ENCODE data around the gene SKI.

Gene SKI

GRCh38 chr1:2312160-2312514, 84.0 kb downstream of the SKI start:
- 82% methylated on average over 4 of the region's 10 CpGs for WGBS (ENCODE audit: insufficient coverage)
- no peaks in the 10 kb centered on the region for H3K27me3 ChIP-seq (replicated peaks in 2 of 5; ENCODE audit: control insufficient read depth in 4 of 5, insufficient read depth in 5 of 5, low read length in 4 of 5)
- H3K4me3 ChIP-seq (ENCODE audit: control insufficient read depth in 1 of 7, extremely low read depth in 1 of 7, insufficient read depth in 4 of 7, low read depth in 2 of 7, low read length in 6 of 7), result no peak overlapping the region
- peaks cover 3 to 18% (median 15%) of the 10 kb centered on the region in 4 experiments for H3K36me3 ChIP-seq (ENCODE audit: control insufficient read depth in 4 of 4, insufficient read depth in 4 of 4, low read length in 3 of 4)
- peaks cover 0 to 55% (median 54%) of the 10 kb centered on the region in 4 experiments for H3K4me1 ChIP-seq (ENCODE audit: control extremely low read depth in 1 of 4, control insufficient read depth in 4 of 4, insufficient read depth in 4 of 4, low read length in 3 of 4)
- CTCF ChIA-PET, result interaction anchor here (0.7 to 2.1 kb wide), 9 partner anchors 9 to 117 kb away, joined by 3 to 17 read pairs (median 4); partner anchors contain the start of gene FAAP20
- no peak for DNase-seq
- H3K27ac ChIP-seq (ENCODE audit: insufficient read depth in 1 of 2, low read depth in 1 of 2, low read length in 2 of 2, poor library complexity in 1 of 2, severe bottlenecking in 2 of 2), result no peak overlapping the region
- POLR2A ChIA-PET, result interaction anchor here (1.0 to 7.0 kb wide), 6 partner anchors 11 to 78 kb away, joined by 3 to 95 read pairs (median 14); no protein-coding TSS in a partner anchor
- H3K9me3 ChIP-seq (ENCODE audit: control extremely low read depth in 1 of 5, control insufficient read depth in 4 of 5, insufficient read depth in 2 of 5, low read depth in 1 of 5, low read length in 4 of 5), result no peaks in the 10 kb centered on the region

- H3K27ac ChIP-seq (ENCODE audit: insufficient read depth in 1 of 2, low read depth in 1 of 2, low read length in 2 of 2, poor library complexity in 1 of 2, severe bottlenecking in 2 of 2), result no peak overlapping the region
- H3K36me3 ChIP-seq (ENCODE audit: control insufficient read depth in 4 of 4, insufficient read depth in 4 of 4, low read length in 3 of 4), result peaks cover 0 to 13% (median 11%) of the 10 kb centered on the region in 4 experiments
- ChIA-PET POLR2A (interaction anchor here (1.4 to 7.0 kb wide), 4 partner anchors 12 to 57 kb away, joined by 9 to 95 read pairs (median 28); no protein-coding TSS in a partner anchor), CTCF (interaction anchor here (0.9 to 2.1 kb wide), 9 partner anchors 9 to 68 kb away, joined by 3 to 17 read pairs (median 4); no protein-coding TSS in a partner anchor)
- no peaks in the 10 kb centered on the region for H3K27me3 ChIP-seq (replicated peaks in 2 of 5; ENCODE audit: control insufficient read depth in 4 of 5, insufficient read depth in 5 of 5, low read length in 4 of 5)
- no peak for DNase-seq
- H3K4me1 ChIP-seq (ENCODE audit: control extremely low read depth in 1 of 4, control insufficient read depth in 4 of 4, insufficient read depth in 4 of 4, low read length in 3 of 4), result peaks cover 0 to 59% (median 55%) of the 10 kb centered on the region in 4 experiments
- no peaks in the 10 kb centered on the region for H3K9me3 ChIP-seq (ENCODE audit: control extremely low read depth in 1 of 5, control insufficient read depth in 4 of 5, insufficient read depth in 2 of 5, low read depth in 1 of 5, low read length in 4 of 5)
- WGBS (ENCODE audit: insufficient coverage), result 72% methylated on average over 13 of the region's 24 CpGs
- no peak overlapping the region for H3K4me3 ChIP-seq (ENCODE audit: control insufficient read depth in 1 of 7, extremely low read depth in 1 of 7, insufficient read depth in 4 of 7, low read depth in 2 of 7, low read length in 6 of 7)
Measured at GRCh38 chr1:2312515-2313301, 84.6 kb downstream of the SKI start.

- WGBS (ENCODE audit: insufficient coverage), result 79% methylated on average over 15 of the region's 18 CpGs
- H3K27me3 ChIP-seq (replicated peaks in 2 of 5; ENCODE audit: control insufficient read depth in 4 of 5, insufficient read depth in 5 of 5, low read length in 4 of 5), result no peaks in the 10 kb centered on the region
- no peak overlapping the region for H3K27ac ChIP-seq (ENCODE audit: insufficient read depth in 1 of 2, low read depth in 1 of 2, low read length in 2 of 2, poor library complexity in 1 of 2, severe bottlenecking in 2 of 2)
- H3K9me3 ChIP-seq (ENCODE audit: control extremely low read depth in 1 of 5, control insufficient read depth in 4 of 5, insufficient read depth in 2 of 5, low read depth in 1 of 5, low read length in 4 of 5), result no peaks in the 10 kb centered on the region
- H3K4me1 ChIP-seq (ENCODE audit: control extremely low read depth in 1 of 4, control insufficient read depth in 4 of 4, insufficient read depth in 4 of 4, low read length in 3 of 4), result peaks cover 0 to 59% (median 55%) of the 10 kb centered on the region in 4 experiments
- POLR2A ChIA-PET, result interaction anchor here (1.4 to 7.0 kb wide), 4 partner anchors 13 to 58 kb away, joined by 8 to 95 read pairs (median 28); no protein-coding TSS in a partner anchor
- H3K36me3 ChIP-seq (ENCODE audit: control insufficient read depth in 4 of 4, insufficient read depth in 4 of 4, low read length in 3 of 4), result peaks cover 0 to 3% (median 1%) of the 10 kb centered on the region in 4 experiments
- H3K4me3 ChIP-seq (ENCODE audit: control insufficient read depth in 1 of 7, extremely low read depth in 1 of 7, insufficient read depth in 4 of 7, low read depth in 2 of 7, low read length in 6 of 7), result peak overlapping the region in 3 of 7 experiments; percentile 19 to 64 (median 46)
- CTCF ChIA-PET, result interaction anchor here (0.7 to 1.3 kb wide), 5 partner anchors 13 to 68 kb away, joined by 3 to 7 read pairs (median 3); no protein-coding TSS in a partner anchor
- DNase-seq, result no peak
Measured at GRCh38 chr1:2313651-2314261, 85.6 kb downstream of the SKI start.

- no peaks in the 10 kb centered on the region for H3K9me3 ChIP-seq (ENCODE audit: control extremely low read depth in 1 of 5, control insufficient read depth in 4 of 5, insufficient read depth in 2 of 5, low read depth in 1 of 5, low read length in 4 of 5)
- DNase-seq, result peak in 1 of 3 donors; percentile 35
- H3K36me3 ChIP-seq (ENCODE audit: control insufficient read depth in 4 of 4, insufficient read depth in 4 of 4, low read length in 3 of 4), result no peaks in the 10 kb centered on the region
- CTCF ChIA-PET, result interaction anchor here (0.7 to 2.6 kb wide), 4 partner anchors 14 to 59 kb away, joined by 3 to 15 read pairs (median 4); no protein-coding TSS in a partner anchor
- H3K27me3 ChIP-seq (replicated peaks in 2 of 5; ENCODE audit: control insufficient read depth in 4 of 5, insufficient read depth in 5 of 5, low read length in 4 of 5), result no peaks in the 10 kb centered on the region
- POLR2A ChIA-PET, result interaction anchor here (0.7 to 7.0 kb wide), 7 partner anchors 13 to 87 kb away, joined by 3 to 95 read pairs (median 18); no protein-coding TSS in a partner anchor
- 19% methylated on average over 38 of the region's 54 CpGs for WGBS (ENCODE audit: insufficient coverage)
- no peak overlapping the region for H3K27ac ChIP-seq (ENCODE audit: insufficient read depth in 1 of 2, low read depth in 1 of 2, low read length in 2 of 2, poor library complexity in 1 of 2, severe bottlenecking in 2 of 2)
- peak overlapping the region in 5 of 7 experiments; percentile 13 to 64 (median 19) for H3K4me3 ChIP-seq (ENCODE audit: control insufficient read depth in 1 of 7, extremely low read depth in 1 of 7, insufficient read depth in 4 of 7, low read depth in 2 of 7, low read length in 6 of 7)
- H3K4me1 ChIP-seq (ENCODE audit: control extremely low read depth in 1 of 4, control insufficient read depth in 4 of 4, insufficient read depth in 4 of 4, low read length in 3 of 4), result peaks cover 0 to 59% (median 55%) of the 10 kb centered on the region in 4 experiments
Measured at GRCh38 chr1:2314273-2314802, 86.2 kb downstream of the SKI start.

- Histone ChIP-seq H3K27ac (ENCODE audit: insufficient read depth in 1 of 2, low read depth in 1 of 2, low read length in 2 of 2, poor library complexity in 1 of 2, severe bottlenecking in 2 of 2) (peak overlapping the region; percentile 40 to 68), H3K4me1 (ENCODE audit: control extremely low read depth in 1 of 4, control insufficient read depth in 4 of 4, insufficient read depth in 4 of 4, low read length in 3 of 4) (peaks cover 0 to 59% (median 55%) of the 10 kb centered on the region in 4 experiments), H3K9me3 (ENCODE audit: control extremely low read depth in 1 of 5, control insufficient read depth in 4 of 5, insufficient read depth in 2 of 5, low read depth in 1 of 5, low read length in 4 of 5) (no peaks in the 10 kb centered on the region), H3K4me3 (ENCODE audit: control insufficient read depth in 1 of 7, extremely low read depth in 1 of 7, insufficient read depth in 4 of 7, low read depth in 2 of 7, low read length in 6 of 7) (peak overlapping the region; percentile 0 to 76 (median 40)), H3K27me3 (replicated peaks in 2 of 5; ENCODE audit: control insufficient read depth in 4 of 5, insufficient read depth in 5 of 5, low read length in 4 of 5) (no peaks in the 10 kb centered on the region), H3K36me3 (ENCODE audit: control insufficient read depth in 4 of 4, insufficient read depth in 4 of 4, low read length in 3 of 4) (no peaks in the 10 kb centered on the region)
- ChIA-PET POLR2A (interaction anchor here (0.7 to 7.0 kb wide), 9 partner anchors 14 to 87 kb away, joined by 3 to 95 read pairs (median 5); partner anchors contain the start of genes MORN1 and RER1), CTCF (interaction anchor here (1.4 to 2.6 kb wide), 11 partner anchors 8 to 120 kb away, joined by 3 to 15 read pairs (median 6); partner anchors contain the start of gene FAAP20)
- WGBS (ENCODE audit: insufficient coverage), result 7% methylated on average over 36 of the region's 91 CpGs
- peak; percentile 62 to 81 (median 74) for DNase-seq
Measured at GRCh38 chr1:2314803-2315673, 86.9 kb downstream of the SKI start.
